ENCODE measurements around the gene NFE2L2.

- no peak for TF ChIP-seq CTCF (IDR thresholded peaks at IDR 0.05)
- TF ChIP-seq POLR2A (IDR thresholded peaks at IDR 0.05), result no peak
- peak; percentile 15 for TF ChIP-seq POLR2AphosphoS5 (IDR thresholded peaks at IDR 0.05)
Observed at GRCh38 chr2:177273408-177273807, 8.9 kb upstream of the NFE2L2 start.
